Measurements from ENCODE around the gene PRKCZ. TPM values are rescaled to one million over a fixed set of nuclear protein-coding genes. Genes with fewer than 3 reads are reported as not detected.

PRKCZ gene
- total RNA-seq, 1 experiment from 2014 or later, result 0.58 TPM

DNA sequence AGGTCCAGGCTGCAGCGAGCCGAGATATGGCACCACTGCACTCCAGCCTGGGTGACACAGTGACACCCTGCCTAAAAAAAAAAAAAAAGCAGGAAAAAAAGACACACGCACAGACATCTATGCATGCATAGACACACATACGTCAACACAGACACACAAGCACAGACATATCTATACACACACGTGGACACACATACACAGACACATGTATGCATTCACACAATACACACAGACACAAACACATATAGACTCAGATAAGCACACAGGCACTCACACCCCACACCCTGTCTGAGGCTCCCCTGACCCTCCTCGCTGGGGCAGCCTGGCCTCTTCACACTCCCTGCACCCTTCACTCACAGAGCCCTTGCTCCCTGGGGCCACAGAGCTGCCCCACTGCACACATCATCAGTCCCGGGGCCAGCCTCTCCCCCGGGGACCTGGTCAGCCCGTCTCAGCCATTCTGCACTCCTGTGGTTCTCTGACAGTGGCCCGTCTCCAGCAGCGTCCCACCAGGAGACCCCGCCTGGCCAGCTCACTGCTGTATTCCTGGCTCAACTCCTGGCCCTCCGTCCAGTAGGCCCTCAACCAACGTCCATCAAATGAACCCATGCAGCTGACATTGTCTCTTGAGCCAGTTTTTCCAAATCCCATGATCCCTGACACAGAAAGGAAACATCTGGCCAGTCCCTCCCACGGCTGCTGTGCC, 4.6 kb upstream of the PRKCZ start:
- H3K4me1 ChIP-seq (replicated peaks), result peaks cover 12% of the 10 kb centered on the region
- H3K36me3 ChIP-seq, result no peaks in the 10 kb centered on the region
- no peak overlapping the region for H3K4me3 ChIP-seq
- DNase-seq (ENCODE audit: low read depth in 1 of 2, low spot score in 2 of 2), result no peak
- H3K27me3 ChIP-seq (replicated peaks), result peaks cover 68% of the 10 kb centered on the region
- H3K27ac ChIP-seq, result no peak overlapping the region
- 0 out of 2 replicates have a peak, but pooled peaks cover 4% of the 10 kb centered on the region for H3K9me3 ChIP-seq (replicated peaks)

DNA sequence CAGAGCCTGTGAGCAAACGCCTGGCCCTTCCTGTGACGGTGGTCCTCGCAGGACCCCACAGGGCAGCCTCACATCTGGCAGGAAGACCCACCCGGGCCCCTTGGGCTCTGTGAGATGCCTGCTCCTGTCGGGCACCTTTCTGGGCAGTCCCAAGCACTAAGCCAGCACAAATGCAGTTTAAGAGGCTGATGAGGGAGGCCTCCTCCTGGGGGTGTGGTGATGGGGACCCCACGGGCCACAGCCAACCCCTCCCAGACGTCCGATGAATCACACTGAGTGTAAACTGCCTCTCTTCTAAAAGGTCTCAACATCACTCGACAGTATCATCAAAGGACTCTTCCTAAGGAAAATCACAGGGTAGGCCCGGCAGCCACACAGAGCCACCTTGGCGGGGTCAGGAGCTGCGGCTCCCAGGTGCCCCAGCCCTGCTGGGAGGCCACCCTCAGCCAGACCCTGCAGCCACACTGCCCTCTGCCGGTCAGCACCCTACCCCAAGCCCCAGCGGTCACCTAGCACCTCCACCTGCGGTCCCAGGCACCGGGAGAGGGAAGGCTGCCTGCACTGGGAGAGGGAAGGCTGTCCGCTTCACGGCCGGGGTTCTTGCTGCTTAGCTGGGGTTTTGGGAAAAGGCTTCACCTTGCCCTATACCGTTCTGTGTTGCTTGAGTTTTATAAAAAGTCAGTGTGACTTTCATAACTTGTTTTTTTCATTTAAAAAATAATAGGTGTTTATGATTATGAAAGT, 3.9 kb upstream of the PRKCZ start:
- Histone ChIP-seq H3K4me1 (replicated peaks) (peaks cover 12% of the 10 kb centered on the region), H3K9me3 (replicated peaks) (0 out of 2 replicates have a peak, but pooled peaks cover 4% of the 10 kb centered on the region), H3K36me3 (no peaks in the 10 kb centered on the region), H3K4me3 (no peak overlapping the region), H3K27ac (no peak overlapping the region), H3K27me3 (replicated peaks) (peaks cover 70% of the 10 kb centered on the region)
- DNase-seq (ENCODE audit: low read depth in 1 of 2, low spot score in 2 of 2), result no peak

DNA sequence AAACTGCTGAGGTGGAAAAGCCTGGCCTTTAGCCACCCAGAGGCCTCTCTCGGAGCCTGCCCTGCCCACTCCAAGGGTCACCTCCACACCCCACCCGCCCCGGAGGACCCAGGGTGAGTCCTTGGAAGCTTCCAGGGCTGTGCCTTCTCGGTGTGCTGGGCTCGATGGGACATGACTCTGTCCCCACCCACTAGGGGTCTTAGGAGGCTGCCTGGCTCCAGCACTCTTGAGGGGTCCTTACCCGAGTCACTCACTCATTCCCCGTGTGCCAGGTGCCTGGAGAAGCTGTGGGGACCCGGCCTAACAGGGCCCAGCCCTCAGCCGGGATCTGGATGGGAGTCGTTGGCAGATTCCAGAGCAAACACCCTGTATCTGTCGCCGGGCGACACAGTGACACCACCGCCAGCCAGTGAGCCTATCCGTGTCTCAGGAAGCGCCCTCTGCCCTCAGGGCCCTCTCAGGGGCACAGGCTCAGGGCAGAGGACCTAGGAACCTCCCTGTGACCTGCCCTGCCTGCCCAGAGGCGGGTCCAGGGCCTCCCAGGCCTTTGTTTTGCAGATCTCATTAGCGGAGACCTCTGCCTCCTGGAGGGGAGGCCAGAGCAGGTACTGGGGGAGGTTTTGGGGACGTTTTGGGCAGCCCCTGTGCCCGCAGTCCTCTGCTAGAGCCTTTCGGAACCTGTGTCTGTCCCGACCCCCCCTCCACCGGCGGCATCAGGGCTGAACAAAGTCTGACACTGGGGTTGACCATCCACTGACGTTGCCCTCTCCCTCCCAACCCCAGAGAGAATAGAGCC, 3.1 kb upstream of the PRKCZ start:
- DNase-seq (ENCODE audit: low read depth in 1 of 2, low spot score in 2 of 2), result no peak
- H3K27ac ChIP-seq, result no peak overlapping the region
- H3K27me3 ChIP-seq (replicated peaks), result peaks cover 77% of the 10 kb centered on the region

DNA sequence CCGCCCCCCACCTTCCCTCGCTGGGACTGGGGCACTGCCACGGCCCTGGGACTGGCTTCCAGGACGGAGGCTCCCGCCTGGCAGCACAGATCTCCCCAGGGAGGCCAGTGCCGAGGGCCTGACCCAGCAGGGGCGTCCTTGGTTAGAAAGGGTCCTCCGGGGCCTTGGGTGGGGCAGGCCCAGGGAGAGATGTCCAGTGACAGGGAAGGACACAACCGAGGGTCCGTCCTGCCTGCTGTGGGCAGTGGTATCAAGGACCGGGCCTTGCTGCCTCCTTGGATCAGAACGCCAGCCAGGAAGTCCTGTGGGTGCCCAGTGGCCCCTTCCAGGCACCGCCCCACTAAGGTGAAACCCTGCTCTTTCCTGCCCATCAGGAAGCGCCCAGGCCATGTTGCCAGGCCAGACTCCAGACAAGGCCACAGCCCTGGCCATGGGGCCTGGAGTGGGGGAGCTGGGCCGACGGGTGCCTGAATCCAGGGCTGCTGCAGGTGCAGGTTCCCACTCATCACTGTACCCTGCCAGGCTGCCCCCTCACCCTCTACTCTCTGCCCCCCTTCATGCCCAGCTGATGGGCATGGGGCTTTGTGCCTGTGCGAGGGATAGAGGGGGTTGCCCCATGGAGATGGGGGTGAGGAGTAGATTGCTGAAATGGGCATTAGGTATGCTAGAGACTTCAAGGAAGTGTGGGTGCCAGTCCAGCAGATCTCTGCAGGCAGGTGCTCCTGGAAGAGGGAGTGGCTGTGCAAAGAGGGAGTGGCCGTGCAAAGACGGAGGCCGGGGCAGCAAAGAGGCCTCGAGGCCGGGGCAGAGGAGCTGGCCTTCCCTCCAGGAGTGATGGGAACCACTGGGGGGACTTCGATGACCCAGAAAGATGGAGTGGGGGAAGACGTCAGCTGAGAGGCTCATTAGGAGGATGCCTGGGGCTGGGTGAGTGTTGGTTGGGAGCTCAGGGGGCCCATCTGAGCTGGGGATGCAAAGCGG, 2.2 kb upstream of the PRKCZ start:
- H3K36me3 ChIP-seq, result no peaks in the 10 kb centered on the region
- 0 out of 2 replicates have a peak, but pooled peaks cover 4% of the 10 kb centered on the region for H3K9me3 ChIP-seq (replicated peaks)
- peaks cover 77% of the 10 kb centered on the region for H3K27me3 ChIP-seq (replicated peaks)
- peaks cover 12% of the 10 kb centered on the region for H3K4me1 ChIP-seq (replicated peaks)
- no peak overlapping the region for H3K27ac ChIP-seq
- H3K4me3 ChIP-seq, result no peak overlapping the region
- DNase-seq (ENCODE audit: low read depth in 1 of 2, low spot score in 2 of 2), result no peak

More for the DNA sequence above, 3.1 kb upstream of the PRKCZ start:
- 0 out of 2 replicates have a peak, but pooled peaks cover 4% of the 10 kb centered on the region for H3K9me3 ChIP-seq (replicated peaks)
- peaks cover 12% of the 10 kb centered on the region for H3K4me1 ChIP-seq (replicated peaks)
- no peaks in the 10 kb centered on the region for H3K36me3 ChIP-seq
- H3K4me3 ChIP-seq, result no peak overlapping the region

DNA sequence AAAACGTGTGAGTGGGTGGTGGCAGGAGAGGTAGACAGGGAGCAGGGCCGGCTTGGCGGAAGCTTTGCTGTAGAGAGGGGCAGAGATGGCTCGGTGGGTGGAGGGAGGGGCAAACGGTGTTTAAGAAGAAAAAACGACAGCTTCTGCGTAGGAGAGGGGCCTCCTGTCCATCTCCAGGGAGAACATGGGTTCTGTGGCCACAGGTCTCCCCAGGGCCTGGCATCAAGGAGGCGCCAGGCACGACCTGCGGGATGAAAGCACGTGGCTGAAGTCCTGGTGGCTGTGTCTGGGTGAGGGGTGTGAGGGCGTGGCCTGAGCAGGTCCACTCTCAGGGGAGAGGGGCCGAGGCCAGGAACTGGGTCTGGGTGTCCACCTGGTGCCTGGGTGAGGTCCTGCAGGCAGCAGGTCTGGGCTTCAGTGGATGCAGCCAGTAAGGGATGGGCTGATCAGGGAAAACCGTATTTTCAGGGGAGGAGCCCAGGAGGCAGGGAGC, 940 bp upstream of the PRKCZ start:
- DNase-seq (ENCODE audit: low read depth in 1 of 2, low spot score in 2 of 2), result no peak
- H3K9me3 ChIP-seq (replicated peaks), result 0 out of 2 replicates have a peak, but pooled peaks cover 4% of the 10 kb centered on the region
- no peak overlapping the region for H3K4me3 ChIP-seq
- H3K27me3 ChIP-seq (replicated peaks), result peaks cover 67% of the 10 kb centered on the region
- no peaks in the 10 kb centered on the region for H3K36me3 ChIP-seq
- peaks cover 12% of the 10 kb centered on the region for H3K4me1 ChIP-seq (replicated peaks)
- H3K27ac ChIP-seq, result no peak overlapping the region

DNA sequence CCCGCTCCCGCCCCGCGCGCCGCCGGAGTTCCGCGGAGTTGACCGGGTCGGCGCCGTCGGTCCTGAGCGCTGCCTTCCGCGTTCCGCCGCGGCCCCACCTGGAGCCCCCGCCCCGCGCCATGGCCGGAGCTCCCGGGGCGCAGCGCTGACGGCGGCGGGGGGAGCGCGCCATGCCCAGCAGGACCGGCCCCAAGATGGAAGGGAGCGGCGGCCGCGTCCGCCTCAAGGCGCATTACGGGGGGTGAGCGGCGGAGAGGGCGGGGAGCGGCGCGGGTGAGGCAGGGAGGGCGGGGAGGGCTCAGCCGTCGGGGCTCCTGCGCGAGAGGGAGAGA, 216 bp downstream of the PRKCZ start:
- DNase-seq (ENCODE audit: low read depth in 1 of 2, low spot score in 2 of 2), result no peak
- H3K9me3 ChIP-seq (replicated peaks), result 0 out of 2 replicates have a peak, but pooled peaks cover 4% of the 10 kb centered on the region
- 0 out of 2 replicates have a peak, but pooled peaks cover 4% of the 10 kb centered on the region for H3K4me1 ChIP-seq (replicated peaks)

DNA sequence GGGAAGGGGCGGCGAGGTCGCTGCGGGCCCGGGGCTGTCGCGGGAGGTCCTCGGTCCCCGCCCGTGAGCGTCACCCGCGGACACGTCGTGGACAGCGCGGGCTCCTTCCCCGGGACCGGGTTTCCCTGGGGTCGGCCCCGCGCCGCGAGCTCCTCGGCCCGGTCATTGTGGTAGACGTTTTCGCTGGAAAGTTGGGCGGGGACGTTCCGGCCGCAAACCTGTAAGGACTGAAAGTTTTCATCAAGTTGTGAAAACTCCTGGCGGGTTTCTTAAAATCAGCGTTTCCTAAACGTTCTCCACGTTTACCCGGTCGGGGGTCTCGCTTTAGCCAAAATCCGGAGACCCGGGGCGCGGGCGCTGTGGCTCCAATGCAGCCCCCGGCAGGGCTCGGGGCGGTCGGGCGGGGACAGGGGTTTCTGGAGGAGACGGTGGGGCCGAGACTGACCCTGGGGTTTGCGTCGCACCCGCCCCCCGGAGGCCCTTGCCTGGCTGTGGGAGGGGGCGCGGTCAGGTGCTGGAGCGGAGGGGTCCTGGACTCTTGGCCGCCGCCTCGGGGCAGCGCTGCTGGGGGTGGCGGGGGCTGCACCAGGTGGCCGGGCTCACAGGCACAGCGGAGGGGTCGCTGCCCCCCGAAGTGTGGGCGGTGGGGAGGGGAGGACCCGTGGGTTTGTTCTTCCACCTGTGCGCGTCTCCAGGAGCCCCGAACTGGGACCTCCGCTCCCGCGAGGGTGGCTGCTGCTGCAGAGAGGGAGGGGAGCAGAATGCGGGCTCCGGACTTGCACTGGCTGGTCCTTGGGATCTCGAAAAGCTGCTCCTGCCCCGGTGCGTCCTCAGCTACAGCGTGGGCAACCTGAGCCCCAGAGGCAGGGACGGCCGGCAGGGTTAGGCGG, 827 bp downstream of the PRKCZ start:
- Histone ChIP-seq H3K36me3 (no peaks in the 10 kb centered on the region), H3K9me3 (replicated peaks) (0 out of 2 replicates have a peak, but pooled peaks cover 4% of the 10 kb centered on the region), H3K4me1 (replicated peaks) (0 out of 2 replicates have a peak, but pooled peaks cover 4% of the 10 kb centered on the region), H3K27me3 (replicated peaks) (peaks cover 52% of the 10 kb centered on the region), H3K4me3 (no peak overlapping the region), H3K27ac (no peak overlapping the region)
- no peak for DNase-seq (ENCODE audit: low read depth in 1 of 2, low spot score in 2 of 2)

More for the DNA sequence above, 216 bp downstream of the PRKCZ start:
- no peak overlapping the region for H3K27ac ChIP-seq
- H3K4me3 ChIP-seq, result no peak overlapping the region
- no peaks in the 10 kb centered on the region for H3K36me3 ChIP-seq
- peaks cover 58% of the 10 kb centered on the region for H3K27me3 ChIP-seq (replicated peaks)

DNA sequence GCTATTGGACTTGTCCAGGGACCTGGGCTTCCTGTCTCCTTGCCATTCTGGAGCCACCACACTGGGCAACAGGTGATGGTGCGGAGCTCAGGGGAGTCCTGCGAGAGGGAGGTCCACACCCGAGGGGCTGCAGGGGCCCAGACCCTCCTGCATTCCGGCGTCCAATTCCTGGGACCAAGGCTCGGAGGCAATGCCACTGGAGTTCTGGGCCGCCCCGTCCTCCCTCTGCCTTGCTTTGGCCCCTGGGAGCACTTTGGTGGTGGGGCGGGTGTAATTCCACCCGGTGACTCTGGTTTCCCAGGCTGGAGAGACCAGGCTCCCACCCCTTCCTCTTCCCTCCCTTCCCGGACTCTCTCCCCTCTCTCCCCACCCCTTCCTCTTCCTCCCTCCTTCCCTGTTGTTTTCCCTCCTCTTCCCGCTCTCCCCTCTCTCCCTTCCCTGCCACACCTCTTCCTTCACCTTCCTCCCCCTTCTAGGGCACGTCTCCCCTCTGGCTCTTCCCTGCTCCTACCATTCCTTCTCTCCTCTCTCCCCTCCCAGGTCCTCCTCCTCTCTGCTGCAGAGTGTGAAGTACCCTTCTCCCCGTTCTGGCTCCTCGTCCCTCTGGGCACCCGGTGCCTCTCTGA, 2.0 kb downstream of the PRKCZ start:
- Histone ChIP-seq H3K4me3 (no peak overlapping the region), H3K27me3 (replicated peaks) (peaks cover 42% of the 10 kb centered on the region), H3K9me3 (replicated peaks) (0 out of 2 replicates have a peak, but pooled peaks cover 4% of the 10 kb centered on the region), H3K36me3 (no peaks in the 10 kb centered on the region), H3K27ac (no peak overlapping the region), H3K4me1 (replicated peaks) (0 out of 2 replicates have a peak, but pooled peaks cover 4% of the 10 kb centered on the region)
- DNase-seq (ENCODE audit: low read depth in 1 of 2, low spot score in 2 of 2), result no peak

DNA sequence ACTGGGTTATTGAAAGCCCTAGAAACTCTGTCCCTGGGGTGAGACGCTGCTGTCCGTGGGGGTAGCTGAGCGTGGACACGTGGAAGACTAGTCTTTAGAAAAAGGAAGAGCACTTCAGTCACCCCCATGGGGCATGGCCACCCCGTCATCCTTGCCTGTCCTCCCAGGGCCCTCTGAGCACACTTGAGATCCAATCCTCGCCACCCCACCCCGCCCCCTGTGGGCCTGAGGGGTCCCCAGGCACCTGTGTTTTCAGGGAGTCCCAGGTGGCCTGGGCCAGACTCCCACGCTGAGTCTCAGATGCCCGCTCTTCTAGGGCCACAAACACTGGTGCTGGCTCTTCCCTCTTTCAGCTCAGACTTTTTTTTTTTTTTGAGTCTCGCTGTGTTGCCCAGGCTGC, 2.5 kb downstream of the PRKCZ start:
- Histone ChIP-seq H3K27ac (no peak overlapping the region), H3K4me1 (replicated peaks) (0 out of 2 replicates have a peak, but pooled peaks cover 4% of the 10 kb centered on the region), H3K9me3 (replicated peaks) (0 out of 2 replicates have a peak, but pooled peaks cover 4% of the 10 kb centered on the region), H3K27me3 (replicated peaks) (peaks cover 40% of the 10 kb centered on the region), H3K36me3 (no peaks in the 10 kb centered on the region), H3K4me3 (no peak overlapping the region)
- DNase-seq (ENCODE audit: low read depth in 1 of 2, low spot score in 2 of 2), result no peak

DNA sequence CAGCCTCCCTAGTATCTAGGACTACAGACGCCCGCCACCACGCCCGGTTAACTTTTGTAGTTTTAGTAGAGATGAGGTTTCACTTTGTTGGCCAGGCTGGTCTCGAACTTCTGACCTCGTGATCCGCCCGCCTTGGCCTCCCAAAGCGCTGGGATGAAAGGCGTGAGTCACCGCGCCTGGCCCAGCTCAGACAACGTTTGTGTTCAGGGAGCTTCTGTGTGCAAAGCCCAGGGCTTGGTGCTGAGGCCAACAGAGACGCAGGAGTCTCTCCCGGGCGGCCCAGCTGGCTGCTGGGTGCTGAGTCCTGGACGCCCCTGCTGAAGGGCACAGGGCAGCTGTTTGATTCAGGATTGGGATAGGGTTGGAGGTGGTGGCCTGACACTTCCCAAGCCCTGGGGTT, 3.0 kb downstream of the PRKCZ start:
- H3K9me3 ChIP-seq (replicated peaks), result 0 out of 2 replicates have a peak, but pooled peaks cover 4% of the 10 kb centered on the region
- H3K4me3 ChIP-seq, result no peak overlapping the region
- H3K36me3 ChIP-seq, result no peaks in the 10 kb centered on the region
- peaks cover 37% of the 10 kb centered on the region for H3K27me3 ChIP-seq (replicated peaks)
- H3K4me1 ChIP-seq (replicated peaks), result 0 out of 2 replicates have a peak, but pooled peaks cover 4% of the 10 kb centered on the region
- no peak overlapping the region for H3K27ac ChIP-seq
- no peak for DNase-seq (ENCODE audit: low read depth in 1 of 2, low spot score in 2 of 2)

DNA sequence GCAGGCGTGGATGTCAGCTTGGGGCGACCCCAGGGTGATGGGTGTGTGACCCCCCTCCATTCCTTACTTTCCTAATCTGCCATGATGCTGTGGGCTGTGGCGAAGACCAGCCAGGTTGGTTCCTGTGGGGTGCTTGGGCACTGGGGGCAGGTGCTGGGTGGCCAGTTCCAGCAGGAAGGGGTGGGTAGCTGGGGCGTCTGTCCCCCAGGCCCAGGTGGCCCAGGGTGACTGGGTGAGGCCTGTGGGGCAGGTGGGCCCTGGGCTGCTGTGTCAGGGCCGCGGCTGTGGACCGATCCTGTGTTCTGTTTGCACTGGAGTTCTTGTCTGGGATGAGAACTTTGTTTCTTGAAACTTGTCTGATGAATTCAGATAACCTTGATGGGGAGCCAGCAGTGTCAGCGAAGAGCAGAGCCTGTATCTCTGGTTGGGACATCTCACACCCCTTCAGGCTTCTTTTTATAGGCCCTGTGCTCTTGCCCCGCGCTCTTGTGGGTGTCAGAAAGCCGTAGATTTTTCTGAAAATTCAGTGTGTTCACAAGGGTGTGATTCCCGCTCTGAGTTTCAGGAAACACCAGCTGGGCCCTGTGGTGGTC, 3.7 kb downstream of the PRKCZ start:
- H3K27me3 ChIP-seq (replicated peaks), result peaks cover 34% of the 10 kb centered on the region
- no peak overlapping the region for H3K4me3 ChIP-seq
- no peak for DNase-seq (ENCODE audit: low read depth in 1 of 2, low spot score in 2 of 2)
- 0 out of 2 replicates have a peak, but pooled peaks cover 4% of the 10 kb centered on the region for H3K9me3 ChIP-seq (replicated peaks)
- 0 out of 2 replicates have a peak, but pooled peaks cover 4% of the 10 kb centered on the region for H3K4me1 ChIP-seq (replicated peaks)
- H3K27ac ChIP-seq, result no peak overlapping the region
- no peaks in the 10 kb centered on the region for H3K36me3 ChIP-seq

Measured in SJSA1 (cell line).